PFSK-1 (cell line): ENCODE results near the gene IFNA1.

Experiments used
- FOXP2 ChIP-seq: optimal IDR thresholded peaks from 2 replicates; pipeline ENCODE3; 2011; ENCODE audit warnings: borderline replicate concordance, control low read depth, inconsistent platforms; ENCODE audit not compliant: insufficient read depth; ENCODE audit errors: extremely low read length, extremely low read depth
- POLR2AphosphoS5 ChIP-seq: IDR thresholded peaks from 2 replicates; pipeline ENCODE4 v1.6.1; 2012; ENCODE audit warnings: low read depth, mild to moderate bottlenecking, control low read depth, low read length, moderate library complexity
- SIN3A ChIP-seq: IDR thresholded peaks from 2 replicates; pipeline ENCODE4 v1.6.1; 2012; ENCODE audit warnings: mild to moderate bottlenecking, low read length, moderate library complexity, borderline replicate concordance; ENCODE audit not compliant: insufficient read depth
- TAF1 ChIP-seq: IDR thresholded peaks from 2 replicates; pipeline ENCODE4 v1.6.1; 2012; ENCODE audit warnings: low read length, control low read depth, borderline replicate concordance; ENCODE audit not compliant: insufficient read depth
- TF ChIP-seq, protein P1 (sequence below), 2 experiments: IDR thresholded peaks; 2 replicates each; pipeline versions ENCODE4 v1.6.1 to v1.8.0; 2011 to 2012; ENCODE audit warnings: low read depth in 2 of 2, low read length in 2 of 2, control low read depth in 1 of 2, inconsistent platforms in 1 of 2, mild to moderate bottlenecking in 1 of 2, moderate library complexity in 1 of 2; ENCODE audit not compliant: insufficient read depth in 1 of 2

The IFNA1 gene

DNA sequence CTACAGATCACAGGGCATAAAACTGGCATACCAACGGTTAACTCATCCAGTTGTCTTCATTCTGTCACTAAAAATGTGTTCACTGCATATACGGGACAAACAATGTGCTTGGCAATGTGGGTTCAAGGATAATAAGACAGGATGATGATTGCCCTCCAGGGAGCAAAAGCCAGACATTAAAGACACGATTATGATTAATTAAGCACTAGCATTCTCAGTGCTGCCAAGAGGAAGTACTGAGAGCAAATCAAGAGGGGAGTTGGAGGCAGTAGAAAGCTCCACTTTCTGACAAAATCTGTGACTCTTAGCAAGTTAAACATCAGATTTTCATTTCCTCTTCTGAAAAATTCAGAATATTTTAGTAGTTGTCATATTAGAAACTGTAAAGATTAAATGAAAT, 40.3 kb upstream of the IFNA1 start:
- TF ChIP-seq SIN3A (no peak), TAF1 (no peak), FOXP2 (no peak), POLR2AphosphoS5 (no peak)
- TF ChIP-seq, protein P1, sequence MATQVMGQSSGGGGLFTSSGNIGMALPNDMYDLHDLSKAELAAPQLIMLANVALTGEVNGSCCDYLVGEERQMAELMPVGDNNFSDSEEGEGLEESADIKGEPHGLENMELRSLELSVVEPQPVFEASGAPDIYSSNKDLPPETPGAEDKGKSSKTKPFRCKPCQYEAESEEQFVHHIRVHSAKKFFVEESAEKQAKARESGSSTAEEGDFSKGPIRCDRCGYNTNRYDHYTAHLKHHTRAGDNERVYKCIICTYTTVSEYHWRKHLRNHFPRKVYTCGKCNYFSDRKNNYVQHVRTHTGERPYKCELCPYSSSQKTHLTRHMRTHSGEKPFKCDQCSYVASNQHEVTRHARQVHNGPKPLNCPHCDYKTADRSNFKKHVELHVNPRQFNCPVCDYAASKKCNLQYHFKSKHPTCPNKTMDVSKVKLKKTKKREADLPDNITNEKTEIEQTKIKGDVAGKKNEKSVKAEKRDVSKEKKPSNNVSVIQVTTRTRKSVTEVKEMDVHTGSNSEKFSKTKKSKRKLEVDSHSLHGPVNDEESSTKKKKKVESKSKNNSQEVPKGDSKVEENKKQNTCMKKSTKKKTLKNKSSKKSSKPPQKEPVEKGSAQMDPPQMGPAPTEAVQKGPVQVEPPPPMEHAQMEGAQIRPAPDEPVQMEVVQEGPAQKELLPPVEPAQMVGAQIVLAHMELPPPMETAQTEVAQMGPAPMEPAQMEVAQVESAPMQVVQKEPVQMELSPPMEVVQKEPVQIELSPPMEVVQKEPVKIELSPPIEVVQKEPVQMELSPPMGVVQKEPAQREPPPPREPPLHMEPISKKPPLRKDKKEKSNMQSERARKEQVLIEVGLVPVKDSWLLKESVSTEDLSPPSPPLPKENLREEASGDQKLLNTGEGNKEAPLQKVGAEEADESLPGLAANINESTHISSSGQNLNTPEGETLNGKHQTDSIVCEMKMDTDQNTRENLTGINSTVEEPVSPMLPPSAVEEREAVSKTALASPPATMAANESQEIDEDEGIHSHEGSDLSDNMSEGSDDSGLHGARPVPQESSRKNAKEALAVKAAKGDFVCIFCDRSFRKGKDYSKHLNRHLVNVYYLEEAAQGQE (IDR thresholded peaks at IDR 0.05; ENCODE audit: insufficient read depth in 1 of 2, low read depth in 2 of 2, low read length in 2 of 2), result no peak

DNA sequence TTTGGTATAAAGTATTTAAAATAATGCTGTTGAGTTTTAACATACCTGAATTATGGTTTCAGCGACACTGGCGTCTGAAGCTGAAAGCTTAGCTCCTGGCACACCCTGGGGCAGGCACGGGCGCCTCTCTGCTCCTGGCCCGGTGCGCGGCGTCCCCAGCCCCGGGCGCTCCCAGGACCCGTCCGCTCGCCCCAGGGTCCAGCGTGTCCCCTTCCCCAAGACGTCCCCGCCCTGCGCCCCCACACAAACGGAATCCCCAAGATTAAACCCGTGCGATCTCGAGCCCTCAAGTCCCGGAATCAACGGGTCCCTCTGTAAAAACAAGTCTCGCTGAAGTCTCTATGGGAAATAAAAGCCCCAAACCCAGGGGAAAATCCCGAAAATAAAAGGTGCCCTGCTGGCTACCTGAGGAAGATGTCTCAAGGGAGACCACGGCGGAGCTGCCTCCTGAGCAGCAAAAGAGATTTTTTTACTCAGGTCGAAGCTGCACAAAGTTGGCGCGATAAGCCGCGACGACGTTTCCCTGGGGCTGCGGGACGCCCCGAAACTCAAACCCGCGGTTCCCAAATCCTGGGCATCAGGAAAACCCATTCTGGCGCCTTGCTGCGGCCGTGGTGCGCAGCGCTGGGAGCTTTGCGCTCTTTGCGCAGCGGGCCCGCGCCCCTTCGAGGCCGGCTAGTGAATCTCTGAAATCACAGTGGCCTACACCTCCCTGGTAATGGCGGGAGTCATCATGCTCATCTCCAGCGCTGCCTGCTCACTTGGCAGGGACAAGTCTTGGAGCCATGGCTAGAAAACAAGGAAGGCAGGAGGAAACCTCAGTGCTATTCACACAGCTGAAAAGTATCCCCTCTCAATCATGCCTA, 37.6 kb upstream of the IFNA1 start:
- no peak for TF ChIP-seq POLR2AphosphoS5
- TF ChIP-seq, protein P1 (IDR thresholded peaks at IDR 0.05; ENCODE audit: insufficient read depth in 1 of 2, low read depth in 2 of 2, low read length in 2 of 2), result no peak
- no peak for TF ChIP-seq TAF1
- no peak for TF ChIP-seq FOXP2

DNA sequence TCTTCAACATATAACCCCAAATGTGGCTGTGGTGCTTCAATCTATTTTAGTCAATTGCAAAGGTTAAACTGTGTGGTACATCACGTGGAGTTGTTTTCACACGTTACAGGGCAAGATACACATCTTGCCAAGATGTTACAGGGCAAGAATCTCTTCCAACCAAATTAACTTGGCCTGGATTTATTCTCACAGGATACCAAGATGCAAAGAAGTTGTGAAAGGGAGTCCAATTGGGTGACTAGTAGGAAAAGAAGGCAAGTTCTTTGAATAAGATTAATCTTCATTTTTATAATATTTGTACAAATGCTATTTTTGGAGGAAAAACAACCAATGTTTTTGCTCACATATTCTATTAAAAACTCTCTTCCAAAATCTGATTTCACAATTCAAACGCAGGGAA, 36.1 kb upstream of the IFNA1 start:
- TF ChIP-seq TAF1 (no peak), POLR2AphosphoS5 (no peak), FOXP2 (no peak), SIN3A (no peak)
- TF ChIP-seq, protein P1 (IDR thresholded peaks at IDR 0.05; ENCODE audit: insufficient read depth in 1 of 2, low read depth in 2 of 2, low read length in 2 of 2), result no peak

DNA sequence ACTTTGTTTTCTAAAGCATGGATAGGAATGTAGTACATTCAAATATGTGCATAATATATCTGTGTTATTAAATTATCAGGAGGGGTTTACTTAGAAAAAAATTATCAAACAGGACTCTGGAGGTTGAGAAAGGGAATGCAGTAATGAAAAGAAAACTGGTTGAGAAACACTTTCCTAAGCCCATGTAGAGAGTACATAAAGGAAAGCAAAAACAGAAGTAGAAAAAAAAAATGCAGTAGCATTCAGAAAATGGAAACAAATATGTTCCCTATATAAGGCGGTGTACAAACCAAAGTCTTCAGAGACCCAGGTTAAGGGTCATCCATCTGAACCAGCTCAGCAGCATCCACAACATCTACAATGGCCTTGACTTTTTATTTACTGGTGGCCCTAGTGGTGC, 31.4 kb upstream of the IFNA1 start, which contains the start of gene IFNA8:
Gene IFNA8 (plus strand): TSS at position 301 of the 400 bp plus-strand sequence. CDS start 60 bp downstream, at position 361.
- TF ChIP-seq FOXP2 (no peak), POLR2AphosphoS5 (no peak)

DNA sequence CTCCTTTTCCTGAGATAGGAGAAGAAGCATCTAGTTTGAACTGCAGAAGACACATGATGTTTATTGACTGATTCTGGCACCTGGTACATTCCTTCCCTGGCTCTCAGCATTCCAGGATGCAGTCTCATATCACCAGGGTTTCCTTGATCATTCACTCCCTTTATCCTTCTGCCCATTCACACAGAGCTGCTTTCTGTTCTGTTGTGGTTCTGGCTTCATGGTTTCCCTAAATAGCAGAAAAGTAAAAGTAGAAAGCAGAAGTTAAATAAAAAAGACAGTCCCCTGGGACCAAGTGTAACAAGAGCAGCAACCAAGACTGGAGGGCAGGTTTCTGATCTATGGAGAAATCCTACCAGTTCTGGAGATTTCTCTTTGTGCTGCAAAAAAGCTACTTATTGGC, 28.1 kb upstream of the IFNA1 start:
- TF ChIP-seq SIN3A (no peak), TAF1 (no peak), POLR2AphosphoS5 (no peak), FOXP2 (no peak)
- TF ChIP-seq, protein P1 (IDR thresholded peaks at IDR 0.05; ENCODE audit: insufficient read depth in 1 of 2, low read depth in 2 of 2, low read length in 2 of 2), result no peak
